B cell (primary cell): Measurements from ENCODE around the gene PLEKHA8.

Source experiments
- CTCF ChIP-seq: fragments of 200-600 bp; IDR thresholded peaks from one replicate; pipeline ENCODE4 v1.8.0; 2022; ENCODE audit warnings: antibody characterized with exemption, mild to moderate bottlenecking
- EZH2 ChIP-seq: IDR thresholded peaks from 2 replicates; pipeline ENCODE4 v1.6.1; 2012; ENCODE audit warnings: borderline replicate concordance, low read depth, mild to moderate bottlenecking, moderate library complexity, low read length; ENCODE audit not compliant: insufficient read depth, poor library complexity, severe bottlenecking

GRCh38 chr7:30143748-30144251 lies 115.6 kb downstream of the PLEKHA8 start:
- TF ChIP-seq CTCF (no peak), EZH2 (no peak)
